Activated naive CD8-positive, alpha-beta T cell treated with anti-CD3 and anti-CD28 coated beads for 36 hours (primary cell): Measurements from ENCODE around the gene VAT1L. TPM values are rescaled to one million over a fixed set of nuclear protein-coding genes. Genes with fewer than 3 reads are reported as not detected.

Experiments used
- DNase-seq: peaks from one replicate; pipeline ENCODE4 v3.0.0; 2021
- H3K27ac Mint-ChIP-seq: one replicate; pipeline ENCODE4 v1.8.0; 2022; ENCODE audit warnings: mild to moderate bottlenecking, moderate library complexity, mixed read lengths
- H3K27me3 Mint-ChIP-seq: one replicate; pipeline ENCODE4 v1.8.0; 2022; ENCODE audit warnings: mild to moderate bottlenecking, mixed read lengths
- H3K36me3 Mint-ChIP-seq: one replicate; pipeline ENCODE4 v1.8.0; 2021; ENCODE audit warnings: mild to moderate bottlenecking, mixed read lengths
- H3K4me1 Mint-ChIP-seq: one replicate; pipeline ENCODE4 v1.8.0; 2021; ENCODE audit warnings: mixed read lengths
- H3K4me3 Mint-ChIP-seq: one replicate; pipeline ENCODE4 v1.8.0; 2022; ENCODE audit warnings: mild to moderate bottlenecking, moderate library complexity, mixed read lengths
- H3K9me3 Mint-ChIP-seq: one replicate; pipeline ENCODE4 v1.8.0; 2022; ENCODE audit warnings: mixed read lengths
- total RNA-seq, 2 experiments: library from RNA; stranded (reverse); gene quantifications; one replicate each; pipeline ENCODE4 v1.2.3, GENCODE V29; 2021

Gene VAT1L
- total RNA-seq, 2 experiments from 2014 or later: not detected

DNA sequence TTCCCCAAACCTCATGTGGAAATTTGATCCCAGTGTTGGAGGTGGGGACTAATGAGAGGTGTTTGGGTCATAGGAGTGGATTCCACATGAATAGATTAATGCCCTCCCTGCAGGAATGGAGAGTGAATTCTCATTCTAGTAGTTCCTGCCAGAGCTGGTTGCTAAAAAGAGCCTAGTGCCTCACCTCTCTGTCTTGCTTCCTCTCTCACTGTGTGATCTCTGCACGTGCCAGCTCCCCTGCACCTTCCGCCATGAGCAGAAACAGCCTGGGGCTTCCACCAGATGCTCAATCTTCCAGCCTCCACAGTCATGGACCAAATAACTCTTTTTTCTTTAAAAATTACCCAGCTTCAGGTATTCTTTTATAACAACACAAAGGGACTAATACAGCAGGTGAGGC lies 161.1 kb downstream of the VAT1L start:
- no peak for DNase-seq
- Mint-ChIP-seq H3K4me1 (no peaks in the 10 kb centered on the region), H3K4me3 (no peak overlapping the region), H3K9me3 (no peaks in the 10 kb centered on the region), H3K36me3 (no peaks in the 10 kb centered on the region), H3K27ac (no peak overlapping the region), H3K27me3 (peaks cover 28% of the 10 kb centered on the region)

DNA sequence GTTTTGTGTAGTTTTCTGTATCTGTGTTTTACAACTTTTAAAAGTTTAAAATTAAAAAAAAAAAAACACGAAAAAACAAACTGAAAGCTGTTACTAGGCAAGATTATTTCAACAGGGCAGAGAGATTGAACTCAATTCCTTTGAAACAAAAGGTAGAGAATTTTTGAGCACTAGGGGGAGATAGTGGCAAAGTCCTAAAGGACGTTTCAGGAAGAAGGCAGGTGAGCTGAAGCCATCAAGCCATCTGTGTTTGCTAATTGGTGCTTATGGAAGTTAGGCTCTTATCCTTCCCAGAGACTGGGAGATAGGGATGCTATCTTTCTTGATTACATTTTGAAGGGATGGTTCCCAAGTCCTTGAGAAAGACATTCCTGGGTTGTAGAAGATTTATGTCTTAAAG lies 163.4 kb downstream of the VAT1L start:
- no peaks in the 10 kb centered on the region for H3K36me3 Mint-ChIP-seq
- DNase-seq: no peak
- no peak overlapping the region for H3K4me3 Mint-ChIP-seq
- H3K27me3 Mint-ChIP-seq: peaks cover 32% of the 10 kb centered on the region
- H3K27ac Mint-ChIP-seq: no peak overlapping the region
- H3K4me1 Mint-ChIP-seq: no peaks in the 10 kb centered on the region
- H3K9me3 Mint-ChIP-seq: no peaks in the 10 kb centered on the region

DNA sequence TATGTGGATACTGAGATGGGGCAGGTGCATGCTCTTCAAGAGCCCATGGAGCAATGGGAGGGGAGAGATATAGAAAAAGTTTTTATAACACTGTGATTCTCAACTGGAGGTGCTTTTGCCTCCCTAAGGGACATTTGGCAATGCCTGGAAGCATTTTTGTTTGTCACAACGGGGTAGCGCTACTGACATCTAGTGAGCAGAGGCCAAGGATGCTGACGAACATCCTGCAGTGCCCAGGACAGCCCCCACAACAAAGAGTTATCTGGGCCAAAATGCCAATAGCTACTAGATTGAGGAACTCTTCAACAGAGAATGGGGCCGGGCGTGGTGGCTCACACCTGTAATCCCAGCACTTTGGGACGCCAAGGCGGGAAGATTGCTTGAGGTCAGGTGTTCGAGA lies 166.8 kb downstream of the VAT1L start:
- no peak for DNase-seq
- peaks cover 15% of the 10 kb centered on the region for H3K27me3 Mint-ChIP-seq
- H3K36me3 Mint-ChIP-seq: no peaks in the 10 kb centered on the region
- no peak overlapping the region for H3K27ac Mint-ChIP-seq
- H3K9me3 Mint-ChIP-seq: no peaks in the 10 kb centered on the region
- H3K4me3 Mint-ChIP-seq: no peak overlapping the region
- H3K4me1 Mint-ChIP-seq: no peaks in the 10 kb centered on the region

DNA sequence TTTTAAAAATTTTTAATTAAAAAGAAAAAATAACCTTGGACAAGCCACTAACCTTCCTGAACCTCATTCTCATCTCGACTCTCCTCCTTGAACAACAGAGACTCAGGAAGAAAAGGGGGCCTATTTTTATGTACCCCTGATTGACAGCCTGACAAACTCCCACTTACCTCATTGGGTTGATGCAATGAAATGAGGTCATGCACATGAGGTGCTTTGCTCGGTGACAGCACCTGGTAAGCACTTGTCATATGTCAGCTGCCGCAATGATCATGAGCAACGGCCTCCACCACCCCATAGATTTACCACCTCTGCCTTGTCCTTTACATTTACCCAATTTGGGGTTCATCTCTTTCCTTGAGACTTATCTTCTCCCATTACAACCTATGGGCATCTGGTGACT lies 167.9 kb downstream of the VAT1L start:
- Mint-ChIP-seq H3K27me3 (peaks cover 10% of the 10 kb centered on the region), H3K4me1 (no peaks in the 10 kb centered on the region), H3K27ac (no peak overlapping the region), H3K9me3 (no peaks in the 10 kb centered on the region), H3K4me3 (no peak overlapping the region), H3K36me3 (no peaks in the 10 kb centered on the region)
- DNase-seq: no peak

DNA sequence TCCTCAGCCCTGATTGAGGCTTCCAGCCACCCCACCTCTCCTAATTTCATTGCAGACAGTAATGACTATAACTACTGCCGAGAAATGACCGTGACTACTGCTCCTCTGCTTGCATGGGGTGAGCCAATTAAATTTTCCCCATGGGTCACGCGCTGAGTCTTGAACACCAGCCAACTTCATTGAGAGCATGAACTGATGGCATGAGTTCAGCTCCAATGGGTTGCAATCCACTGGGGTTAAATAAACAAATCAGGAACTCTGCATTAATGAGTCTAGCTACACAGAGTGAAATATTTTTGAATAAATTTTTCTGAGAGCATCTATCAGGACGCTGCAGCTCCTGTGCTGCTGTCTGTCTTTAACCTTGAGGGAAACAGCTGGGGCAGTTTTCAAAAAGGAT lies 172.4 kb downstream of the VAT1L start:
- Mint-ChIP-seq H3K27me3 (peaks cover 25% of the 10 kb centered on the region), H3K4me3 (no peak overlapping the region), H3K9me3 (no peaks in the 10 kb centered on the region)

DNA sequence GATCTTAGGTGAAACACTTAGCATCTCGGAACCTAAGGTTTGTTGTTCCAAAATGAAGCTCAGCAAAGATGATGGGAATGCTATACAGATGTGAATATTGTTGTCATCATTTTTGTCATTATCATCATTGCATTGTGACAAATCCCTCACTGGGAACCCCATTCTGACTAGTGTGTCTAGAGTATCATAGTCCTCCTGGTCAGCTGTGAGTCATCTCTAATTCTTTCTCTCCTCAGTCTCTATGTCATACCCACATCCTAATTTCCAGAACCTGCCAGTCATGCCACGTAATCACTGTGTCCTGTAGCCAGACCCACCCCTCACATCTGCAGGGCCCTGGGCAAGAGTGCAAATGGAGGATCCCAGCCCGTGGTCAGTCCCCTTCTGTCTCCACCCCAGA lies 173.4 kb downstream of the VAT1L start:
- Mint-ChIP-seq H3K27ac (no peak overlapping the region), H3K4me3 (no peak overlapping the region), H3K27me3 (peaks cover 25% of the 10 kb centered on the region), H3K4me1 (no peaks in the 10 kb centered on the region), H3K36me3 (no peaks in the 10 kb centered on the region), H3K9me3 (no peaks in the 10 kb centered on the region)
- DNase-seq: no peak

More for the DNA sequence above, 172.4 kb downstream of the VAT1L start:
- H3K4me1 Mint-ChIP-seq: no peaks in the 10 kb centered on the region
- H3K27ac Mint-ChIP-seq: no peak overlapping the region
- no peak for DNase-seq
- no peaks in the 10 kb centered on the region for H3K36me3 Mint-ChIP-seq

DNA sequence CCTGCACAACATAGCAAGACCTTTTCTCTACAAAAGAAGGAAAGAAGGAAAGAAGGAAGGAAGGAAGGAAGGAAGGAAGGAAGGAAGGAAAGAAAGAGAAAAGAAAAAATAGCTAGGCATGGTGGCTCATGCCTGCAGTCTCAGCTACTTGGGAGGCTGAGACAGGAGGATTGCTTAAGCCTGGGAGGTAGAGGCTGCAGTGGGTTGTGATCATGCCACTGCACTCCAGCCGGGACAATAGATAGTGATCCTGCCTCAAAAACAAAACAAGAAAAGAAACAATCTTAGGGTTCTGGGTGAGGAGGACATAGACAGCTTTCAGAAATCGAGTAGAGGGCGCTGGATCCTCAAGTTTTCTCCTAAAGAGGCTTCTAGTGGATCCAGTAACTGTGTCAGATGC lies 174.3 kb downstream of the VAT1L start:
- peaks cover 25% of the 10 kb centered on the region for H3K27me3 Mint-ChIP-seq
- H3K9me3 Mint-ChIP-seq: no peaks in the 10 kb centered on the region
- DNase-seq: no peak
- no peak overlapping the region for H3K4me3 Mint-ChIP-seq
- H3K27ac Mint-ChIP-seq: no peak overlapping the region
- no peaks in the 10 kb centered on the region for H3K36me3 Mint-ChIP-seq
- no peaks in the 10 kb centered on the region for H3K4me1 Mint-ChIP-seq

DNA sequence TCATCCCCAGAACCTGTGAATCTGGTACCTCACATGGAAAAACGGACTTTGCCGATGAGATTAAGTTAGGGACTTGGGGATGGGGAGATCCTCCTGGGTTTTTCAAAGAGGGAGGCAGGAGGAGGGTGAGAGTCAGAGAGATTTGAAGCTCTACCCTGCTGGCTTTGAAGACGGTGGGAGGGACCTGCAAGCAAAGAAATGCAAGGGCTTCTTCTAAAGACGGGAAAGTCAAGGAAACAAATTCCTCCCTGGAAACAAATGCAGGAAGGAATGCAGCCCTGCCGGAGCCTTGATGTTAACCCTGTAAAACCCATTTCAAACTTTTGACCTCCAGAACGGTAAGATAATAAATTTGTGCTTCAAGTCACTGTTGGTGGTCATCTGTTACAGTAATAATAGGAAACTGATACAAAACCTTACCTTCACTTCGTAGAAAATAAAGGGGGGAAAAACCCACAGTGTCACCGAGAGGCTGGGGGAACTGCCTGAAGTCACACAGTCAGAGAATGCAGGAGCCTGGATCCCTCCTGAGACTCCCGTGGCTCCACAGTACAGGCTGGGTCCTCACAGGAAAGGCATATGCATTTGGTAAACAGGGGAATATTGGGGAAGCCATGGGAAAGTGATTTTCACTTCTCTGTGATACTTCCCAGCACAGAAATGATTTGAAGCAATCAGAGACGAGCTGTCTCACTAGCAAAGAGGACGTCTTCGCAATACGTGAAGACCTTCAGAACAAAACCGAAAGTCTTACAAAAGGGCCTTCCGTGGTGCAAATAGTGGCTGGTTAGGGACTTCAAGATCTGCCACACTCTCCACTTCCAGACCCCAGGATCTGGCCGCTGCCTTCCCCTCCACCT lies 175.1 kb downstream of the VAT1L start:
- DNase-seq: no peak
- no peak overlapping the region for H3K27ac Mint-ChIP-seq
- H3K4me3 Mint-ChIP-seq: no peak overlapping the region
- H3K27me3 Mint-ChIP-seq: peaks cover 20% of the 10 kb centered on the region
- no peaks in the 10 kb centered on the region for H3K36me3 Mint-ChIP-seq
- H3K4me1 Mint-ChIP-seq: no peaks in the 10 kb centered on the region
- no peaks in the 10 kb centered on the region for H3K9me3 Mint-ChIP-seq

DNA sequence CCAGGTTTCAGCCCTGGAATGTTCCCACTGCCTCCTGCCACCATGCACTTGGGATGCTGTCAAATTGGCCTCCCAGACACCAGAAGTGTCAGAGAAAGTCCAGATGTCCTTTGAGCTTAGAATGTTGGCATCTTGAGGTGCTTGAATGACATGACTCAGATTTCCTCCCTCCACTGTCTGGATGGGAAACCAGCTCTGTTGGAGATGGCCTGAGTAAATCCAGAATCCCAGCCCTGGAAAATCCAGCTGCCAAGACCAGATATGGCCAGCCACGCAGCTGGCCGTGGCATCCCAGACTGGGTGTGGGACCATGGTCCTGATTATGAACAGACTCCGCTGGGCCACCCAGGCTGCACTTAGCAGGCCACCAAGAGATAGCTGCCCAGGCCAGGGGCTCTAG lies 177.0 kb downstream of the VAT1L start:
- no peak for DNase-seq
- Mint-ChIP-seq H3K4me3 (no peak overlapping the region), H3K9me3 (no peaks in the 10 kb centered on the region), H3K27me3 (peaks cover 20% of the 10 kb centered on the region), H3K36me3 (no peaks in the 10 kb centered on the region), H3K4me1 (no peaks in the 10 kb centered on the region), H3K27ac (no peak overlapping the region)

DNA sequence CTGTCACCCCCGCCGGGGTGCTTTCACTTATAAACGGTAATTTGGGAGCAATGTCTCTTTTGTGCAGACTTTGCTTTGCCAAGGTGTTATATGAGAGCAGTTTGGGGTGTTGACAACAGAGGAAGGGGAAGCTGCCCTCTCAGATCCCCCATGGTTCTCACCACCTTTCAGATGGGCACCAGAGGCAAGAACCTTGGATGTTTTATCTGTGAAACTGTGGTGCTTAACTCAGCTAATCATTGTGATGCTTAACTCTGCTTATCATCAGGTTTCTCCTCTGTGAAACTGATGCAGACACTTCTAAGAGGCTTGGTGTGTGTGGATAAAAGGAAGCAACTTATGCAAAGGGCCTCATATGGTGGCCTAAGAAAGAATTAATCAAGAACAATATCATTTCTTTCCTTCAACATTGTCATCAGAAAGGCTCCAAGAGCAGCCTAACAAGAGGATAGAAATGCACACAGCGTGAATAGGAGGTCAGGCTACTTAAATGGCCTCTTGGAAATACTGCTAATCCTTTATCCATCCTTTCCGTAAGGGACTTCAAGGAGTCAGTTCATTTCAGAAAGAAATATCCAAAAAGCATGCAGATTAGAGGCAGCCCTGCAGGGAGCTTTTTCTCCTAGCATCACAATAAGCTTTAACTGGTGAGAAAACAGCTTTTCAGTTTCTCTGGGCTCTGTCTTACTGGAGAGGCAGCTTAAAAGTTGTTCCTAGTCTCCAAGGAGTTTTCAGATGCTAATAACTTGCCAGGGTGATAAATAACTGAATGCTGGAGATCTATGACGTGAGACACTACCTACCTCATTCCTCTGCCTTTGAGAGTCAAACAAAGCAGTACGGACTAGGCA lies 178.9 kb downstream of the VAT1L start:
- Mint-ChIP-seq H3K9me3 (no peaks in the 10 kb centered on the region), H3K36me3 (no peaks in the 10 kb centered on the region), H3K27me3 (peaks cover 27% of the 10 kb centered on the region), H3K4me3 (no peak overlapping the region), H3K27ac (no peak overlapping the region), H3K4me1 (peaks cover 2% of the 10 kb centered on the region)
- no peak for DNase-seq

DNA sequence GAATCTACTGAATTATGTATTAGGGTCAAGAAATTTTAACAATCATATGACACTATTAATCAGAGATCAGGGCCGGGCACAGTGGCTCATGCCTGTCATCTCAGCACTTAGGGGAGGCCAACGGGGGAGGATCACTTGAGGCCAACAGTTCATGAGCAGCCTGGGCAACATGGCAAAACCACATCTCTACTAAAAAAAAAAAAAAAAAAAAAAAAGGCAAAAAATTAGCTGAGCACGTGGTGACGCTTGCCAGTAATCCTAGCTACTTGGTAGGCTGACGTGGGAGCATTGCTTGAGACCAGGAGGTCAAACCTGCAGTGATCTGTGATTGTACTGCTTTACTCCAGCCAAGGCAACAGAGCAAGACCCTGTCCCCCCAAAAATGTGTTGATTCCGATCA lies 181.5 kb downstream of the VAT1L start:
- Mint-ChIP-seq H3K27me3 (peaks cover 7% of the 10 kb centered on the region), H3K4me1 (peaks cover 2% of the 10 kb centered on the region), H3K36me3 (no peaks in the 10 kb centered on the region), H3K4me3 (no peak overlapping the region), H3K27ac (no peak overlapping the region), H3K9me3 (no peaks in the 10 kb centered on the region)
- DNase-seq: no peak

DNA sequence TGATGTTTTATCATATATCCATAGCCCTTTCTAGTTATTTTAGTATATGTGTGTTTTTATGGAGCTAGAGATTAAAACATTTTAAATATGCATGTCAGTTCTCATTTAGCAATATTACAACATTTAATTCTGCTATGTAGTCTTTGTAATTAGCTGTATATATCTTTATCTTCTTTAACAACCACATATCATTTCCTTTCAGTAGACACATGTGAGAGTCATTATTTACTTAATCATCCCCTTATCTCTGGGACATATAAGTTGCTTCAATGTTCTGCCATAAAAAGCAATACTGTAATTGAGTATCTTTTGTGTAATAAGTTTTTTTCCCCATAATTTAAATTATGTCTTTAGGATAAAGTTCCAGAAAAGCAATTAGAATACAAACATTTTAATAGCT lies 182.0 kb downstream of the VAT1L start:
- no peaks in the 10 kb centered on the region for H3K36me3 Mint-ChIP-seq
- H3K4me3 Mint-ChIP-seq: no peak overlapping the region
- no peak overlapping the region for H3K27ac Mint-ChIP-seq
- no peaks in the 10 kb centered on the region for H3K9me3 Mint-ChIP-seq
- peaks cover 7% of the 10 kb centered on the region for H3K27me3 Mint-ChIP-seq
- no peak for DNase-seq
- peaks cover 2% of the 10 kb centered on the region for H3K4me1 Mint-ChIP-seq

DNA sequence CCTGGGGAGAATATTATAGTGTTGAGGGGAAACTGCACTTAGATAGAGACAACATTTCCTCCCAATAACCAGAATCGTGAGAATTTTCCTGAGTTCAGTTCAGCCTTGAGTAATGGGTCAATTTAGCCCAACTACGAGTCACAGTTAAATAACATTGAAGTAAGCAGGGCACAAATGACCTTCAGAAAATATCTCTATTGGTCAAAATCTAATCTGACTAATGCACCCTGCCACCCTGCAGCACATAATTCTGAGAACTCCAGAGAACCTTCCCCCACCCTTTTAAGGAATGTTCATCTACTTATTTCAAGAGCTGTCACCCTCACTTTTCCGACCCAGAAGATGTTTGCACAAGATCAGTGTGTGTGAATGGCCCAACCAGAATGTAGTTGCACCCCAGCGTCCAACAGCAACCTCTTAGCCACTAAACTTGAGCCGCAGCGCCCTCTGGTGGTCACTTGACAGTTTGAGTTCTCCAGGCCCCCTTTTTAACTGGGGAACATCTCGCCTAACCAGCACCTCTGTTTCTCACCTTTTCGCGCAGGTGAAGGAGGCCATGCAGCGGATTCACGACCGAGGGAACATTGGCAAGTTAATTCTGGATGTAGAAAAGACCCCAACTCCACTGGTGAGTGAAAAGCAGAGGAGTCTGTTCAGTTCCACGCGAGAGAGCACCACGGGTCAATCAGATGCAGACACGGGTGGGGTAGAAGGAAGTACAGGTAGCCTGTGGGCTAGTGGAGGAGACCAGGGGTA lies 183.1 kb downstream of the VAT1L start:
- peaks cover 7% of the 10 kb centered on the region for H3K27me3 Mint-ChIP-seq
- peaks cover 2% of the 10 kb centered on the region for H3K4me1 Mint-ChIP-seq
- no peak overlapping the region for H3K4me3 Mint-ChIP-seq
- H3K27ac Mint-ChIP-seq: no peak overlapping the region
- peak; percentile 54 for DNase-seq
- H3K36me3 Mint-ChIP-seq: no peaks in the 10 kb centered on the region
- H3K9me3 Mint-ChIP-seq: no peaks in the 10 kb centered on the region

DNA sequence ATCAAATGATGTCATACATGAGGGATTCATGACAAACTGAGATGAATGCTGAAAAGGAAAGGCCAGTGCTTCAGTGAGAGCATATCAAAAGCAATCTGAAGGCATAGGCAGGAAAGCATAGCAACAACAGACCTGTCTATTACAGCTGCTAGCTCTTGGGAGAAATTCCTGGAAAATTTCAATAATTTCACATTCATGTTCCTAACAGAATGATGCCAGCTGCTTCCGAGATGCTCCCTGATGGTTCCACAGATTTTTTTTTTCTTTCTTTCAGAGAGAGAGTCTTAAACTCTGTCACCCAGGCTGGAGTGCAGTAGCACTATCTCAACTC lies 183.7 kb downstream of the VAT1L start:
- Mint-ChIP-seq H3K36me3 (no peaks in the 10 kb centered on the region), H3K27ac (no peak overlapping the region), H3K9me3 (no peaks in the 10 kb centered on the region), H3K4me1 (peaks cover 2% of the 10 kb centered on the region), H3K4me3 (no peak overlapping the region), H3K27me3 (peaks cover 7% of the 10 kb centered on the region)
- DNase-seq: no peak

DNA sequence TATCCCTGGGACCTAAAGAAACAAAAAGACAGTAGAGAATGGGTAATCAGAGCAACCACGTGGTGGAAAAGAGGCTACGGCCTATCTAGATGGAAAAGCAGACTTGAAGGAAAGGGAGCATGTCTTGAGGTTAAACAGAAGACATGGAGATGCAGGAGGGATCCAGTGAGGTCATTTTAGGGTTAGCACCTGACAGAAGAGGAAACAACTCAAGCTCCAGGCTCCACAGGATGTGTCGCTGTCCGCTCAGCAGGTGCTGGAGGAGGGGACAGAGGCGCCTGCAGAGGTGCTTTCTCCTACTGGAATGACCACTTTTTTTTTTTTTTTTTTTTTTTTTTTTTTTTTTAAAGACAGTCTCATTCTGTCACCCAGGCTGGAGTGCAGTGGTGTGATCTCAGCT lies 186.5 kb downstream of the VAT1L start:
- H3K27me3 Mint-ChIP-seq: peaks cover 7% of the 10 kb centered on the region
- H3K36me3 Mint-ChIP-seq: no peaks in the 10 kb centered on the region
- H3K9me3 Mint-ChIP-seq: no peaks in the 10 kb centered on the region
- peaks cover 2% of the 10 kb centered on the region for H3K4me1 Mint-ChIP-seq
- no peak overlapping the region for H3K27ac Mint-ChIP-seq
- no peak overlapping the region for H3K4me3 Mint-ChIP-seq
- DNase-seq: no peak
